HCT116 (cell line): ENCODE results near the gene NAA25. TPM values are rescaled to one million over a fixed set of nuclear protein-coding genes. Genes with fewer than 3 reads are reported as not detected.

Experiments
- ATAC-seq: fragments of 200-7000 bp; cut with Tn5 transposase; 2 replicates; pipeline ENCODE4 v1.9.1; 2020; ENCODE audit warnings: mild to moderate bottlenecking, moderate library complexity
- BruUV-seq: library from RNA; stranded (reverse); fragments of 400-500 nt; replicated peaks from 2 replicates; lab custom pipeline; 2021; lab: Mats Ljungman, UMichigan
- CTCF ChIA-PET: fragments of 300-600 bp; sonication (Branson Sonifier 250); formaldehyde crosslinking; loops from one replicate; lab custom pipeline; 2021; ENCODE audit warnings: antibody characterized with exemption; lab: Charles Lee
- POLR2A ChIA-PET: fragments of 300-600, 350-600 bp; sonication (Branson Sonifier 250); formaldehyde crosslinking; loops from one replicate; lab custom pipeline; 2021; ENCODE audit warnings: antibody characterized with exemption; lab: Charles Lee
- RAD21 ChIA-PET, 2 experiments: fragments of 300-600 bp; sonication (Branson Sonifier 250); formaldehyde crosslinking; loops; one replicate each; lab custom pipeline; 2023; ENCODE audit warnings: low total read pairs in 2 of 2; ENCODE audit not compliant: uncharacterized antibody in 2 of 2, unreplicated experiment in 2 of 2, low non-redundant PET in 1 of 2; lab: Charles Lee
- DNase-seq: peaks from one replicate; pipeline ENCODE4 v3.0.0-alpha.2; 2010; ENCODE audit warnings: low read depth, low spot score
- H2AFZ ChIP-seq: fragments of 200-600 bp; shearing (Covaris generic), sonication (generic); 2 replicates; pipeline ENCODE4 v1.6.1; 2017; ENCODE audit warnings: low read depth, mixed run types, mixed read lengths, antibody characterized with exemption, low read length; ENCODE audit not compliant: poor library complexity, severe bottlenecking
- H3K27ac ChIP-seq: 2 replicates; pipeline ENCODE4 v1.5.1; 2012; ENCODE audit warnings: low read depth, low read length
- H3K27me3 ChIP-seq: fragments of 200-600 bp; sonication (generic); 2 replicates; pipeline ENCODE4 v1.6.1; 2016; ENCODE audit warnings: mixed run types, low read length, mixed read lengths; ENCODE audit not compliant: insufficient read depth
- H3K36me3 ChIP-seq, 2 experiments: fragments of 200-500 bp in 1 of 2; fragments of 200-600 bp in 1 of 2; sonication (Bioruptor generic) in 1 of 2; sonication (generic) in 1 of 2; 2 replicates each; pipeline versions ENCODE4 v1.5.1 to v1.6.1; 2014 to 2016; ENCODE audit warnings: low read length in 2 of 2, inconsistent platforms in 1 of 2, mixed read lengths in 1 of 2, mixed run types in 1 of 2; ENCODE audit not compliant: insufficient read depth in 2 of 2, control insufficient read depth in 1 of 2
- H3K4me1 ChIP-seq, 2 experiments: fragments of 200-600 bp in 1 of 2; sonication (generic) in 1 of 2; 2 replicates each; pipeline versions ENCODE4 v1.5.1 to v1.6.1; 2012 to 2017; ENCODE audit warnings: low read length in 2 of 2, inconsistent platforms in 1 of 2, mild to moderate bottlenecking in 1 of 2, mixed read lengths in 1 of 2, mixed run types in 1 of 2, moderate library complexity in 1 of 2; ENCODE audit not compliant: insufficient read depth in 2 of 2, control insufficient read depth in 1 of 2
- H3K4me2 ChIP-seq: fragments of 200-600 bp; sonication (generic); 2 replicates; pipeline ENCODE4 v1.6.1; 2017; ENCODE audit warnings: mixed run types, low read length, mixed read lengths
- H3K4me3 ChIP-seq, 2 experiments: fragments of 200-600 bp in 1 of 2; sonication (generic) in 1 of 2; replicated peaks in 1 of 2; 2 replicates each; pipeline ENCODE4 v1.5.1; 2011 to 2016; ENCODE audit warnings: low read length in 2 of 2, control low read depth in 1 of 2, low read depth in 1 of 2, mild to moderate bottlenecking in 1 of 2, mixed read lengths in 1 of 2, mixed run types in 1 of 2
- H3K79me2 ChIP-seq: fragments of 200-600 bp; sonication (generic); 2 replicates; pipeline ENCODE4 v1.6.1; 2017; ENCODE audit warnings: mild to moderate bottlenecking, mixed run types, low read length, moderate library complexity, mixed read lengths; ENCODE audit not compliant: insufficient read depth
- H3K9ac ChIP-seq: fragments of 200-600 bp; sonication (generic); 2 replicates; pipeline ENCODE4 v1.6.1; 2016; ENCODE audit warnings: low read length, mixed read lengths
- H3K9me2 ChIP-seq: fragments of 200-600 bp; sonication (generic), shearing (Covaris generic); 2 replicates; pipeline ENCODE4 v1.6.1; 2017; ENCODE audit warnings: mixed run types, mild to moderate bottlenecking, moderate library complexity; ENCODE audit not compliant: insufficient read depth
- H3K9me3 ChIP-seq, 2 experiments: fragments of 200-500 bp in 1 of 2; fragments of 200-600 bp in 1 of 2; sonication (Bioruptor generic) in 1 of 2; sonication (generic) in 1 of 2; 2 replicates each; pipeline ENCODE4 v1.6.1; 2014 to 2017; ENCODE audit warnings: low read length in 2 of 2, mixed read lengths in 2 of 2, inconsistent platforms in 1 of 2, low read depth in 1 of 2, mild to moderate bottlenecking in 1 of 2, mixed run types in 1 of 2, moderate library complexity in 1 of 2; ENCODE audit not compliant: control insufficient read depth in 1 of 2, insufficient read depth in 1 of 2
- H4K20me1 ChIP-seq: fragments of 200-600 bp; sonication (generic), shearing (Covaris generic); 2 replicates; pipeline ENCODE4 v1.6.1; 2017; ENCODE audit warnings: mixed run types, mild to moderate bottlenecking, moderate library complexity; ENCODE audit not compliant: insufficient read depth
- CEBPB ChIP-seq: IDR thresholded peaks from 2 replicates; pipeline ENCODE4 v1.6.1; 2012; ENCODE audit warnings: low read depth
- EZH2phosphoT487 ChIP-seq: fragments of 200-600 bp; IDR thresholded peaks from 2 replicates; pipeline ENCODE4 v1.6.1; 2018; ENCODE audit warnings: antibody characterized with exemption, borderline replicate concordance
- JUND ChIP-seq: IDR thresholded peaks from 2 replicates; pipeline ENCODE4 v1.6.1; 2012
- POLR2A ChIP-seq: IDR thresholded peaks from 2 replicates; pipeline ENCODE4 v1.7.0; 2011; ENCODE audit warnings: borderline replicate concordance; ENCODE audit not compliant: insufficient read depth, insufficient read length; ENCODE audit errors: extremely low read depth
- intact Hi-C: fragments of 100-400 bp; cut with micrococcal nuclease; formaldehyde crosslinking; loops from 2 replicates; pipeline ENCODE4 v1.10.0; 2022
- total RNA-seq: library from RNA; stranded (reverse); gene quantifications from one replicate; pipeline ENCODE4 v1.2.1, GENCODE V29; 2021; ENCODE audit not compliant: unreplicated experiment
- TF ChIP-seq, protein P1 (sequence below): IDR thresholded peaks from 2 replicates; pipeline ENCODE4 v1.6.1; 2011; ENCODE audit warnings: mild to moderate bottlenecking, low read length, moderate library complexity; ENCODE audit not compliant: insufficient replicate concordance; ENCODE audit errors: extremely low read depth
- TF ChIP-seq, protein P2 (sequence below): IDR thresholded peaks from 2 replicates; pipeline ENCODE4 v1.6.1; 2012
- TF ChIP-seq, protein P3 (sequence below): IDR thresholded peaks from 2 replicates; pipeline ENCODE4 v1.6.1; 2012; ENCODE audit warnings: low read depth

The NAA25 gene
- total RNA-seq, 1 experiment from 2014 or later: 56.6 TPM

DNA sequence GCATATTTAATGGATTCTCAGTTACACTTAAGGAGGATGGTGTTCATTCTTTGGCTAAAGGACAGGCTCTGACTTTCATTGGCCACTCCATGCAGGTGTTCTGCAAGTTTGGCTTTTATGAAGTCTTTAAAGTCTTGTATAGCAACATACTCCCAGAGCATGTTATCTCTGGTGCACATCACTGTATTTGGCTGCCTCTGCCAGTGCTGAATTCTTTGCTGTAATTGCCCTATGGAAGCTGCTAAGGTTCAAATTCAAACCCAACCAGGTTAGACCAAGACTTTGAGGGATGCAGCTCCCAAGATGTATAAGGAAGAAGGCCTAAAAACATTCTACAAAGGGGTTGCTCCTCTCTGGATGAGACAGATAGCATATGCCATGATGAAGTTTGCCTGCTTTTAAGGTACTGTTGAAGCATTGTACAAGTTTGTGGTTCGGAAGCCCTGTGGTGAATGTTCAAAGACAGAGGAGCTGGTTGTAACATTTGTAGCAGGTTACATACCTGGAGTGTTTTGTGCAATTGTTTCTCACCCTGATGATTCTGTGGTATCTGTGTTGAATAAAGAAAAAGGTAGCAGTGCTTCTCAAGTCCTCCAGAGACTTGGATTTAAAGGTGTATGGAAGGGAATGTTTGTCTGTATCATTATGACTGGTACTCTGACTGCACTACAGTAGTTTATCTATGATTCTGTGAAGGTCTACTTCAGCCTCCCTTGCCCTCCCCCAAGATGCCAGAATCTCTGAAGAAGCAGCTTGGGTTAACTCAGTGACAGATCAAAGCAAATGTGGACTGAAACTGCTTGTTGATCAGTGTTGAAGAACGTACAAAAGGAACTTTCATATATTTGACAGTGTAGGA lies 115.1 kb downstream of the NAA25 start:
- H3K79me2 ChIP-seq: no peaks in the 10 kb centered on the region
- CTCF ChIA-PET: no interaction called here
- POLR2A ChIA-PET: interaction anchor here (1.2 kb wide), 1 partner anchor 11 kb away, joined by 3 read pairs; no protein-coding TSS in a partner anchor
- 0 out of 4 replicates have a peak, but pooled peaks cover 0 to 2% of the 10 kb centered on the region in 2 experiments for H3K4me1 ChIP-seq
- H3K9ac ChIP-seq: no peak overlapping the region
- no peaks in the 10 kb centered on the region for H3K9me3 ChIP-seq
- no peak overlapping the region for H2AFZ ChIP-seq
- no peak overlapping the region for H3K4me2 ChIP-seq
- no peak overlapping the region for H3K27ac ChIP-seq
- RAD21 ChIA-PET: interaction anchor here in 1 of 2 experiments (0.7 kb wide), 1 partner anchor 49 kb away, joined by 4 read pairs; no protein-coding TSS in a partner anchor
- no peaks in the 10 kb centered on the region for H3K36me3 ChIP-seq
- ATAC-seq (no peak), DNase-seq (no peak)
- no peaks in the 10 kb centered on the region for H3K9me2 ChIP-seq
- TF ChIP-seq, protein P1, sequence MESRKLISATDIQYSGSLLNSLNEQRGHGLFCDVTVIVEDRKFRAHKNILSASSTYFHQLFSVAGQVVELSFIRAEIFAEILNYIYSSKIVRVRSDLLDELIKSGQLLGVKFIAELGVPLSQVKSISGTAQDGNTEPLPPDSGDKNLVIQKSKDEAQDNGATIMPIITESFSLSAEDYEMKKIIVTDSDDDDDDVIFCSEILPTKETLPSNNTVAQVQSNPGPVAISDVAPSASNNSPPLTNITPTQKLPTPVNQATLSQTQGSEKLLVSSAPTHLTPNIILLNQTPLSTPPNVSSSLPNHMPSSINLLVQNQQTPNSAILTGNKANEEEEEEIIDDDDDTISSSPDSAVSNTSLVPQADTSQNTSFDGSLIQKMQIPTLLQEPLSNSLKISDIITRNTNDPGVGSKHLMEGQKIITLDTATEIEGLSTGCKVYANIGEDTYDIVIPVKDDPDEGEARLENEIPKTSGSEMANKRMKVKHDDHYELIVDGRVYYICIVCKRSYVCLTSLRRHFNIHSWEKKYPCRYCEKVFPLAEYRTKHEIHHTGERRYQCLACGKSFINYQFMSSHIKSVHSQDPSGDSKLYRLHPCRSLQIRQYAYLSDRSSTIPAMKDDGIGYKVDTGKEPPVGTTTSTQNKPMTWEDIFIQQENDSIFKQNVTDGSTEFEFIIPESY: no peak
- TF ChIP-seq POLR2A: no peak
- no peak for TF ChIP-seq EZH2phosphoT487
- no peak for TF ChIP-seq JUND
- TF ChIP-seq, protein P2, sequence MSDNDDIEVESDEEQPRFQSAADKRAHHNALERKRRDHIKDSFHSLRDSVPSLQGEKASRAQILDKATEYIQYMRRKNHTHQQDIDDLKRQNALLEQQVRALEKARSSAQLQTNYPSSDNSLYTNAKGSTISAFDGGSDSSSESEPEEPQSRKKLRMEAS: no peak
- TF ChIP-seq CEBPB: no peak
- TF ChIP-seq, protein P3, sequence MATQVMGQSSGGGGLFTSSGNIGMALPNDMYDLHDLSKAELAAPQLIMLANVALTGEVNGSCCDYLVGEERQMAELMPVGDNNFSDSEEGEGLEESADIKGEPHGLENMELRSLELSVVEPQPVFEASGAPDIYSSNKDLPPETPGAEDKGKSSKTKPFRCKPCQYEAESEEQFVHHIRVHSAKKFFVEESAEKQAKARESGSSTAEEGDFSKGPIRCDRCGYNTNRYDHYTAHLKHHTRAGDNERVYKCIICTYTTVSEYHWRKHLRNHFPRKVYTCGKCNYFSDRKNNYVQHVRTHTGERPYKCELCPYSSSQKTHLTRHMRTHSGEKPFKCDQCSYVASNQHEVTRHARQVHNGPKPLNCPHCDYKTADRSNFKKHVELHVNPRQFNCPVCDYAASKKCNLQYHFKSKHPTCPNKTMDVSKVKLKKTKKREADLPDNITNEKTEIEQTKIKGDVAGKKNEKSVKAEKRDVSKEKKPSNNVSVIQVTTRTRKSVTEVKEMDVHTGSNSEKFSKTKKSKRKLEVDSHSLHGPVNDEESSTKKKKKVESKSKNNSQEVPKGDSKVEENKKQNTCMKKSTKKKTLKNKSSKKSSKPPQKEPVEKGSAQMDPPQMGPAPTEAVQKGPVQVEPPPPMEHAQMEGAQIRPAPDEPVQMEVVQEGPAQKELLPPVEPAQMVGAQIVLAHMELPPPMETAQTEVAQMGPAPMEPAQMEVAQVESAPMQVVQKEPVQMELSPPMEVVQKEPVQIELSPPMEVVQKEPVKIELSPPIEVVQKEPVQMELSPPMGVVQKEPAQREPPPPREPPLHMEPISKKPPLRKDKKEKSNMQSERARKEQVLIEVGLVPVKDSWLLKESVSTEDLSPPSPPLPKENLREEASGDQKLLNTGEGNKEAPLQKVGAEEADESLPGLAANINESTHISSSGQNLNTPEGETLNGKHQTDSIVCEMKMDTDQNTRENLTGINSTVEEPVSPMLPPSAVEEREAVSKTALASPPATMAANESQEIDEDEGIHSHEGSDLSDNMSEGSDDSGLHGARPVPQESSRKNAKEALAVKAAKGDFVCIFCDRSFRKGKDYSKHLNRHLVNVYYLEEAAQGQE: no peak
- no peaks in the 10 kb centered on the region for H4K20me1 ChIP-seq
- intact Hi-C loops: no loop called here
- no TSS peak for BruUV-seq
- H3K27me3 ChIP-seq: no peaks in the 10 kb centered on the region
- H3K4me3 ChIP-seq: no peak overlapping the region
